HepG2 (cell line): Measurements from ENCODE around the gene CENPB.
A peak's percentile ranks its signal among the peaks of the same experiment; 100 is the strongest.

Source experiments
- ATF5 ChIP-seq: sonication (generic); formaldehyde crosslinking; IDR thresholded peaks from 2 replicates; pipeline ENCODE4 v1.4.0; 2020; ENCODE audit warnings: mild to moderate bottlenecking, low read depth, missing genetic modification reagents
- BCL6 ChIP-seq: IDR thresholded peaks from 2 replicates; pipeline ENCODE4 v1.6.1; 2016; ENCODE audit warnings: missing genetic modification reagents, missing compliant biosample characterization
- CREB1 ChIP-seq, 2 experiments: fragments of 450-650 bp in 1 of 2; IDR thresholded peaks; 2 replicates each; pipeline ENCODE4 v1.6.1; 2016 to 2017; ENCODE audit warnings: control low read depth in 1 of 2, mild to moderate bottlenecking in 1 of 2, missing compliant biosample characterization in 1 of 2, missing genetic modification characterization in 1 of 2
- CREM ChIP-seq, 2 experiments: sonication (generic) in 1 of 2; formaldehyde crosslinking in 1 of 2; IDR thresholded peaks; 2 replicates each; pipeline versions ENCODE4 v1.4.0 to v1.6.1; 2016 to 2020; ENCODE audit warnings: antibody characterized with exemption in 1 of 2, mild to moderate bottlenecking in 1 of 2, missing genetic modification reagents in 1 of 2
- CTCF ChIP-seq: sonication (generic); formaldehyde crosslinking; IDR thresholded peaks from 2 replicates; pipeline ENCODE4 v1.5.0; 2020; ENCODE audit warnings: mild to moderate bottlenecking, missing genetic modification reagents, moderate library complexity
- EZH2 ChIP-seq: conservative IDR thresholded peaks from 2 replicates; pipeline ENCODE4 v1.6.1; 2012; ENCODE audit warnings: mild to moderate bottlenecking, low read depth, low read length, moderate library complexity
- FOXM1 ChIP-seq: sonication (generic); formaldehyde crosslinking; IDR thresholded peaks from 2 replicates; pipeline ENCODE4 v1.5.0; 2020; ENCODE audit warnings: missing genetic modification reagents
- GABPA ChIP-seq, 2 experiments: IDR thresholded peaks; 2 replicates each; pipeline ENCODE4 v1.6.1; 2011 to 2016; ENCODE audit warnings: low read depth in 2 of 2, low read length in 1 of 2, missing biosample characterization in 1 of 2, missing genetic modification characterization in 1 of 2
- NFIC ChIP-seq: IDR thresholded peaks from 2 replicates; pipeline ENCODE4 v1.6.1; 2012; ENCODE audit warnings: mild to moderate bottlenecking, low read length, inconsistent platforms
- POLR2AphosphoS5 ChIP-seq: IDR thresholded peaks from 2 replicates; pipeline ENCODE4 v1.6.1; 2012; ENCODE audit warnings: low read depth, low read length
- PRDM10 ChIP-seq: sonication (generic); formaldehyde crosslinking; IDR thresholded peaks from 2 replicates; pipeline ENCODE4 v1.4.0; 2020; ENCODE audit warnings: low read depth, missing genetic modification reagents
- UBTF ChIP-seq: sonication (generic); formaldehyde crosslinking; IDR thresholded peaks from 2 replicates; pipeline ENCODE4 v1.4.0; 2020; ENCODE audit warnings: mild to moderate bottlenecking, missing genetic modification reagents
- USF2 ChIP-seq, 2 experiments: sonication (generic) in 1 of 2; formaldehyde crosslinking in 1 of 2; IDR thresholded peaks; 2 replicates each; pipeline versions ENCODE4 v1.5.1 to v1.6.1; 2011 to 2020; ENCODE audit warnings: borderline replicate concordance in 1 of 2, low read depth in 1 of 2, low read length in 1 of 2, mild to moderate bottlenecking in 1 of 2, missing genetic modification reagents in 1 of 2, moderate library complexity in 1 of 2
- ZNF772 ChIP-seq: sonication (generic); formaldehyde crosslinking; IDR thresholded peaks from 2 replicates; pipeline ENCODE4 v1.5.0; 2020; ENCODE audit warnings: mild to moderate bottlenecking, missing genetic modification reagents

GRCh38 chr20:3767110-3767426 lies 19.5 kb downstream of the CENPB start:
- no peak; the same call in 1 of the 2 replicates for TF ChIP-seq ZNF772 (CRISPR knock-in tag)
- TF ChIP-seq CTCF (CRISPR knock-in tag): no peak
- no peak for TF ChIP-seq UBTF (CRISPR knock-in tag)
- no peak for TF ChIP-seq CREB1 (IDR thresholded peaks at IDR 0.05)
- TF ChIP-seq CREB1 (CRISPR knock-in tag; IDR thresholded peaks at IDR 0.05): no peak
- no peak for TF ChIP-seq FOXM1 (CRISPR knock-in tag)
- TF ChIP-seq PRDM10 (CRISPR knock-in tag): no peak
- TF ChIP-seq GABPA (IDR thresholded peaks at IDR 0.05; ENCODE audit: low read depth, low read length): no peak
- no peak for TF ChIP-seq GABPA (CRISPR knock-in tag; IDR thresholded peaks at IDR 0.05; ENCODE audit: low read depth)
- TF ChIP-seq USF2 (IDR thresholded peaks at IDR 0.05; ENCODE audit: low read depth, low read length): no peak
- TF ChIP-seq USF2 (CRISPR knock-in tag; IDR thresholded peaks at IDR 0.05; ENCODE audit: borderline replicate concordance): no peak
- 0 out of 2 replicates have a peak, but pooled peaks have one; percentile 6 for TF ChIP-seq ATF5 (CRISPR knock-in tag)
- no peak for TF ChIP-seq BCL6
- TF ChIP-seq CREM (IDR thresholded peaks at IDR 0.05): no peak
- TF ChIP-seq CREM (CRISPR knock-in tag; IDR thresholded peaks at IDR 0.05): no peak
- TF ChIP-seq NFIC: no peak
- no peak for TF ChIP-seq EZH2
- TF ChIP-seq POLR2AphosphoS5: no peak
